NCI-H1930 (cell line): Measurements from ENCODE around the gene SLF1.
"Not testable (repeated sequence)": the region's sequence is repeated elsewhere in the genome, so short reads cannot be mapped to it uniquely, and the experiment has no call there.

Experiments
- DNase-seq, 2 experiments: peaks; one replicate each; lab custom pipeline; 2025; lab: John Stamatoyannopoulos, UW

The SLF1 gene

DNA sequence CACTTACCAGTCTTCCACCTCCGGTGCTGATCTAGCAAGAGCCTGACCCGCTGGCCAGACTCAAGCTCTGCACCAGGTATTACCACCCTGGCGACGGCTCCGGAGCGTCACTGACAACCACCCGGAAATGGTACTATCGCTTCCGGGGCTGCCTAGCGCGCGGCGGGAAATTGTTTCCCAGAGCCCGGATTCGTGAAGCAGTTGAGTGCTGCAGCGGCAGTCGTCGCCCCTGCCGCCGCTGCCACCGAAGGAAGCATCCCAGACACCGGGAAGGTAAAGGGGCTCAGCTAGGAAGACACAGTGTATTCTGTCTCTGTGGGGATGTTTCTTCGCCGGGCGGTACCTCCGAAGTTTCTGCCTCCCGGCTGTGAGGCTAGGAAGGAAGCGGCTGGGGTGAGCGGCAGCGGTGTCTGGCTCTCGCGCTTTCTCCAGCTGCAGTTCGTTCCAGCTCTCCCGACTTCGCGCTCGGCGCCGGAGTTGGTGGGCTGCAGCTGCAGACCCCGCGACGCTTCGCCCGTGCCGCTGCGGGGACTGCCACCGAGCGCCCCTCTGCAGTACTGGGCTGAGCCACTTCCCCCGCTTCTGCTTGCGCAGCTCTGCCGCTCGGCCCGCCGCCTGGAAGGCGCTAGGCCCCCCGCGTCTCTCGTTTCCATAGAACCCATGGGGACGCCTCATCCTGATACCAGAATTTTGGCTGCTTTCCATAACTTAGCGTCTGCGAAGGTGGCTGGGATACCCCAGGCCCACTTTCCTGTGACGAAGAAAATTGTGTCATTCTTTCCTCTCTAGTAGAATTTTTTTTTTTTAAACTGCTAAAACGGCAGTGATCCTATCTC lies at the start of gene SLF1, which contains the start of gene KIAA0825:
SLF1 (plus strand) TSS at position 177 of the 836 bp plus-strand sequence. CDS start 10,142 bp downstream, outside the sequence.
KIAA0825 (minus strand) TSS at position 112 of the 836 bp plus-strand sequence. CDS start 81,478 bp downstream, outside the sequence.
- DNase-seq, result peak; percentile 62 to 71

GRCh38 chr5:94571415-94571814 lies 47.1 kb upstream of the SLF1 start:
- DNase-seq, result no peak

DNA sequence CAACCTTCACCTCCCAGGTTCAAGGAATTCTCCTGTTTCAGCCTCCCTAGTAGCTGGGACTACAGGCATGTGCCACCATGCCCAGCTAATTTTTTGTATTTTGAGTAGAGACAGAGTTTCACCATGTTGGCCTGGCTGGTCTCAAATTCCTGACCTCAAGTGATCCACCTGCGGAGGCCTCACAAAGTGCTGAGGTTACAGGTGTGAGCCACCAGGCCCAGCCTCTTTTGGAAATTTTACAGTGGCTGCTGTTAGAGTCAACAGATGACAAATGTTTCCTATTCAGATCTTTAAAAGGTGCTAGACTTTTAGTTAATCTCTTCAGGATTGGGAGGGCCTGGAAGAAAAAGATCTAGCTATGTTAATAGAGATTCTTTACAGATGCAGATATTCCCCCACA lies 45.1 kb upstream of the SLF1 start:
- not testable (repeated sequence) for DNase-seq

DNA sequence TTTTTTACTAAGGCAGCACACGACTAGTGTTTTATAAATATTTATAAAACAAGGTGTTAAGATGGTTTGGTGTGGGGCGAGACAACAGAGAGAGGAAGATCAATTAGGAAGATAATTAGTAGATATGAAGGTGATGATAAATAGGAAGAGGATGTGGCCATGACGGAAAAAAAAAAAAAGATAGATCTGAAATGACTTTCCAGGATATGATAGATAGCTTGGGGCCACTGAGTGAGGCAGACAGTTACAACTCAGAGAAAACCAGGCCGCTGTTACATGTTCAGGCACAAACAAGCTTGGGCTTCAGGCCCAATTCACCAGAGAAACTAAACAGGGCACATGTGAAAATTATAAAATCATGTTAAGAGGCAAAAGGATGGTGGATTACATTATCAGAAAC lies 43.3 kb upstream of the SLF1 start:
- no peak for DNase-seq

DNA sequence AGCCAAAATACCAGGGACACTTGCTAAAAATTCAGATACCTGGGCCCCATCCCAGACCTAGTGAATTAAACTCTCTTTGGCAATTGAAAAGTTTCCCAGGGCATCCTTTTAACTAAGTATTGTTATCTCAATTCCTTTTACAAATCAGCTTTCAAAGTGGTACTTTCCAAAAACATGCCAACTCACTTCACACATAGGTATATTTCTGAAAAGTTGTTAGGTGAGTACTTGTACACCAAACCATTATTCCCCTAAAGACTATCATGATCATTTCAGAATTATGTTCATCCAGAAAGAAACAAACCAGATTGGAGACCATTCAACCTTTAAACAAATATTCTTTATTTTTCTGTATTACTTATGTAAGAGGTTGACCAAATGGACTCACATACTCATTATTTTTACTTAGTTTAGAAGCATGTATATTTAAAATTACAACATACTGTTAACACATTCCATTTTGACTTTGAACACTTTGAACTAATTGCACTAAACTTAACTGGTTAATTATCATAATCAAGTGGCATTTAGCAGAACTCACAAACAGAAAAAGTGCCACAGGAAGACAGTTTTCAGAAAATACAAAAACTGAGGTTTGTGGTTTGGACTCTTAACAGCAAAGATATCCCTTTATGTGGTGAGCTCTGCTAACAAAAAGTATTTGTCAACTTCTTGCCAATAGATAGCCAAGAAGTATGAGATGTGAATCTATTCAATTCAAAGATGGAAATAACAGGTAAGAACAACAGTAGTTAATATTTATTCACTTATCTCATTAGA lies 40.8 kb upstream of the SLF1 start:
- no peak for DNase-seq

DNA sequence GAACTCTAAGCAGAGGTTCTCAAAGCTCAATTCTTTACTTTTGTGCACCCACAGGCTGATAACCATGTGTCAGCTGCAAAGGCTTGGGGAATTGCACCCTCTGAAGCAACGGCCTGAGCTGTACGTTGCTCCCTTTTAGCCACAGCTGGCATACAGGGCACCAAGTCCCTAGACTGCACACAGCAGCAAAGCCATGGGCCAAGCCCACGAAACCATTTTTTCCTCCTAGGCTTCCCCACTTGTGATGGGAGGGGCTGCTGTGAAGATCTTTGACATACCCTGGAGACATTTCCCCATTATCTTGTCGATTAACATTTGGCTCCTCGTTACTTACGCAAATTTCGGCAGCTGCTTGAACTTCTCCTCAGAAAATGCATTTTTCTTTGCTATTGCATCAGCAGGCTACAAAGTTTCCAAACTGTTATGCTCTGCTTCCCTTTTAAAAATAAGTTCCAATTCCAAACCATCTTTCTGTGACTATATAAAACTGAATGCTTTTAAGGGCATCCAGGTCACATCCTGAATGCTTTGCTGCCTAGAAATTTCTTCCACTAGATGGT lies 23.1 kb upstream of the SLF1 start:
- no peak for DNase-seq

DNA sequence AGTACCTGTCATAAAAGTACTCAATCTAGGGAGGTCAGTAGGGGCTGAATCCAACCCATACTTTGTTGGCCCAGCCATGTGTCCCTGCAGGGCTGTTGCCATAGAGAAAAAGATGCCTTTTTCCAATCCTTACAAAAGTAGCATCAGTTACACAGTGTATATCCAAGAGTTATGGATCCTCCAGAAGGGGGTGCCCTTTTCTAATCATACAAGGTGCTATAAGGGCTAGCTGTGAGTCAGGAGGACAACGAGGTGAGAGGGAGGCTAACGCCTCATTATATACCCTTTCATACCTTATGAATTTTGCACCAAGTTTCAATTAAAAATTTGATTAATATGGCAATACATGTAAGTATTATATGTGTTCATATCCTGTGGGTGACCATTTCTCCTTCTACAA lies 4.9 kb upstream of the SLF1 start:
- DNase-seq, result no peak

GRCh38 chr5:94614156-94614805 lies 4.2 kb upstream of the SLF1 start:
- DNase-seq, result no peak

- no peak for DNase-seq
These were observed 2.6 kb upstream of the SLF1 start for GRCh38 chr5:94615862-94616261.

GRCh38 chr5:94618029-94618492 lies 408 bp upstream of the SLF1 start:
- no peak for DNase-seq

DNA sequence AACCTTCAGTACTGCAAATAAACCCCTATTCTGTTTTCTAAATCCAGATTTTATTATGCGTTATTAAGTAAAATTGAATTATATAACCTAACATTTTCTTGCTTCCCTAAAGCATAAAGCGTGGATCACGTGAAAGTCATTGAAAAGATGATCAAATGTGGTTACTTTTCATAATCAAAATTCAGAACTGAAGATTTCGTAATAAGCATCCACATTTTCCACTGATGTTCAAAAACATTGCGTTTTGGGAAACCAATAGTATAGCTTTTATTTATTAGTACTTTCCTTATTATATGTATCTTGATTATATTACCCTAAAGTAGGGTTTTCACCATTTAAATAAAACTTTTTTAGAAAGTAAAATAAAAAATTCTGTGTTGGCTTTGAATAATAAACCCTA lies 1.8 kb downstream of the SLF1 start:
- DNase-seq, result no peak

GRCh38 chr5:94621763-94622162 lies 3.3 kb downstream of the SLF1 start:
- DNase-seq, result no peak

- DNase-seq, result no peak
These were observed 4.5 kb downstream of the SLF1 start for GRCh38 chr5:94623011-94623410.

- no peak for DNase-seq
These were observed 5.4 kb downstream of the SLF1 start for GRCh38 chr5:94623877-94624276.

GRCh38 chr5:94627191-94627590 lies 8.7 kb downstream of the SLF1 start:
- no peak for DNase-seq

- DNase-seq, result no peak
These were observed 13.6 kb downstream of the SLF1 start for GRCh38 chr5:94632024-94632423.

- no peak for DNase-seq
These were observed 21.7 kb downstream of the SLF1 start for GRCh38 chr5:94640176-94640575.

GRCh38 chr5:94645053-94645452 lies 26.6 kb downstream of the SLF1 start:
- no peak for DNase-seq

- DNase-seq, result no peak
These were observed 28.3 kb downstream of the SLF1 start for GRCh38 chr5:94646758-94647157.

DNA sequence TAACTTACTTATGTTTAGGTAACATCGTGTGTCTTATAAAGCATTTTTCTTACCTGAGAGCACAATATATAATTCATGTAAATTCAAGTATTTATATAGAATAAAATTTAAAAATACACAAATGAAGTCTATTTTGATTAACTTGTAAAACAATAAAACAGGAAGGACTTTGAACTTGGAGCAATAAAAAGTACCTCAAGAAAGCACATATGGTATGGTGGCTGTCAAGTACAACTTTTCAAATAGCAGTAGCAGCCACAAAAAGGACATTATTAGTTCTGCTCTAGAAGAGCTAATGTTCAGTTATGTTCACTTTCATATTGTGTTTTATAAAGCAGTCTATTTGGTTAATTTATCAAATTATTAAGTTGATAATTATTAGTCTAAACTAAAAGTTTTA lies 31.4 kb downstream of the SLF1 start:
- DNase-seq, result no peak

GRCh38 chr5:94658272-94658671 lies 39.8 kb downstream of the SLF1 start:
- no peak for DNase-seq

DNA sequence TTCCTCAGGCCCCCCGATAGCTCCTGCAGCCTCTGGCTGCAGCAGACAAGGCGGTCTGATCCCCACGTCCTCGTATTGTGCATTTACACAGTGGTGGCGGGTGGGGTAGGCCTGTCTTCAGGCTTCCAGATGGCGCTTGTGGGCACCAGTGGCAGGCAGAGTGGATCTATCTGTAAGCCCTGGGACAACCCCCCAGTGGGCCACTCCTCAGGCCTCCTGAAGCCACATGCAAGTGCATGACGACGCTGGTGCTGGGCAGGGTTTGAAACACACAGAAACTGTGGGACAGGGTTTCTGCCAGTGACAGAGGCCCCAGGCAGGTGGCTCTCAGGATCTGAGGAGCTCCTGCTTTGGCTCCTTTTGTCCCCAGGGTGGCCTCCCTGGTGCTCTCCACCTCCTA lies 42.0 kb downstream of the SLF1 start:
- no peak for DNase-seq
